IMR-90 (cell line): Measurements from ENCODE around the gene MED26.

Experiments
- BHLHE40 ChIP-seq: fragments of 150-350 bp; IDR thresholded peaks from 2 replicates; pipeline ENCODE4 v1.6.1; 2016; ENCODE audit warnings: mild to moderate bottlenecking, low read depth, low read length
- CEBPB ChIP-seq: IDR thresholded peaks from 2 replicates; pipeline ENCODE4 v1.6.1; 2012; ENCODE audit warnings: low read depth, low read length, improper control_type of control experiment
- FOS ChIP-seq: fragments of 150-350 bp; IDR thresholded peaks from 2 replicates; pipeline ENCODE4 v1.6.1; 2016; ENCODE audit warnings: low read depth, low read length
- MAFK ChIP-seq: IDR thresholded peaks from 2 replicates; pipeline ENCODE4 v1.6.1; 2012; ENCODE audit warnings: low read depth, low read length, improper control_type of control experiment
- MAZ ChIP-seq: IDR thresholded peaks from 2 replicates; pipeline ENCODE4 v1.6.1; 2012; ENCODE audit warnings: low read depth, mild to moderate bottlenecking, low read length, improper control_type of control experiment, moderate library complexity, borderline replicate concordance
- MXI1 ChIP-seq: IDR thresholded peaks from 2 replicates; pipeline ENCODE4 v1.6.1; 2012; ENCODE audit warnings: low read depth, mild to moderate bottlenecking, low read length, moderate library complexity, borderline replicate concordance
- NFE2L2 ChIP-seq: fragments of 150-350 bp; IDR thresholded peaks from 2 replicates; pipeline ENCODE4 v1.6.1; 2016; ENCODE audit warnings: low read depth, mild to moderate bottlenecking, low read length
- POLR2A ChIP-seq: IDR thresholded peaks from 2 replicates; pipeline ENCODE4 v1.6.1; 2012; ENCODE audit warnings: mild to moderate bottlenecking, low read depth, low read length
- RAD21 ChIP-seq: IDR thresholded peaks from 2 replicates; pipeline ENCODE4 v1.6.1; 2012; ENCODE audit warnings: low read length, improper control_type of control experiment
- RCOR1 ChIP-seq: IDR thresholded peaks from 2 replicates; pipeline ENCODE4 v1.6.1; 2012; ENCODE audit warnings: mild to moderate bottlenecking, low read length, improper control_type of control experiment; ENCODE audit not compliant: insufficient replicate concordance
- RFX5 ChIP-seq: IDR thresholded peaks from 2 replicates; pipeline ENCODE4 v1.8.0; 2012; ENCODE audit warnings: low read depth, mild to moderate bottlenecking, low read length, moderate library complexity
- SMC3 ChIP-seq: fragments of 150-350 bp; IDR thresholded peaks from 2 replicates; pipeline ENCODE4 v1.6.1; 2016; ENCODE audit warnings: low read depth, mild to moderate bottlenecking, antibody characterized with exemption, low read length, moderate library complexity
- TF ChIP-seq, protein P1 (sequence below): conservative IDR thresholded peaks from 2 replicates; pipeline ENCODE4 v1.5.1; 2012; ENCODE audit warnings: mild to moderate bottlenecking, low read depth, low read length, improper control_type of control experiment
- TF ChIP-seq, protein P2 (sequence below): fragments of 150-350 bp; IDR thresholded peaks from 2 replicates; pipeline ENCODE4 v1.6.1; 2017; ENCODE audit warnings: mild to moderate bottlenecking, antibody characterized with exemption, low read length, low read depth

DNA sequence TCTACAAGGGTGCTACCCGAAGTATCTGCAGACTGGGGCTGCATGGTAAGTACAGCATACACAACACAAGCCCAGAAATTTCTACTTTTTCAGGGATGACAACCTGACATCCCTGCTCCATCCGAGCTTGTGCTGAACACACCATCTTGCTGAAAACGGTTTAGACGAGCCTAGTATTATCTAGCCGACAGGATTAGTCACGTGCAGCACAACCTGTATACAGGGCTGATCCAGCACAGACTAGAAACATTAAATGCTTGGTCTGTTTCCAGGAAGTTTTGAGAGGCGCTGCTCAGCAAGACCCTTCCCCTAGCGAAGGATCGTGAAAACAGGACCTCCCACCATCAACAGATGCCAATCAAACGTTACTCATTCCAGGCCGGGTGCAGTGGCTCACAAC is 27.7 kb upstream of the MED26 start:
- TF ChIP-seq, protein P1, sequence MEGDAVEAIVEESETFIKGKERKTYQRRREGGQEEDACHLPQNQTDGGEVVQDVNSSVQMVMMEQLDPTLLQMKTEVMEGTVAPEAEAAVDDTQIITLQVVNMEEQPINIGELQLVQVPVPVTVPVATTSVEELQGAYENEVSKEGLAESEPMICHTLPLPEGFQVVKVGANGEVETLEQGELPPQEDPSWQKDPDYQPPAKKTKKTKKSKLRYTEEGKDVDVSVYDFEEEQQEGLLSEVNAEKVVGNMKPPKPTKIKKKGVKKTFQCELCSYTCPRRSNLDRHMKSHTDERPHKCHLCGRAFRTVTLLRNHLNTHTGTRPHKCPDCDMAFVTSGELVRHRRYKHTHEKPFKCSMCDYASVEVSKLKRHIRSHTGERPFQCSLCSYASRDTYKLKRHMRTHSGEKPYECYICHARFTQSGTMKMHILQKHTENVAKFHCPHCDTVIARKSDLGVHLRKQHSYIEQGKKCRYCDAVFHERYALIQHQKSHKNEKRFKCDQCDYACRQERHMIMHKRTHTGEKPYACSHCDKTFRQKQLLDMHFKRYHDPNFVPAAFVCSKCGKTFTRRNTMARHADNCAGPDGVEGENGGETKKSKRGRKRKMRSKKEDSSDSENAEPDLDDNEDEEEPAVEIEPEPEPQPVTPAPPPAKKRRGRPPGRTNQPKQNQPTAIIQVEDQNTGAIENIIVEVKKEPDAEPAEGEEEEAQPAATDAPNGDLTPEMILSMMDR = no peak
- no peak for TF ChIP-seq RAD21
- no peak for TF ChIP-seq MAFK
- no peak for TF ChIP-seq BHLHE40
- TF ChIP-seq, protein P2, sequence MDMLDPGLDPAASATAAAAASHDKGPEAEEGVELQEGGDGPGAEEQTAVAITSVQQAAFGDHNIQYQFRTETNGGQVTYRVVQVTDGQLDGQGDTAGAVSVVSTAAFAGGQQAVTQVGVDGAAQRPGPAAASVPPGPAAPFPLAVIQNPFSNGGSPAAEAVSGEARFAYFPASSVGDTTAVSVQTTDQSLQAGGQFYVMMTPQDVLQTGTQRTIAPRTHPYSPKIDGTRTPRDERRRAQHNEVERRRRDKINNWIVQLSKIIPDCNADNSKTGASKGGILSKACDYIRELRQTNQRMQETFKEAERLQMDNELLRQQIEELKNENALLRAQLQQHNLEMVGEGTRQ = no peak
- no peak for TF ChIP-seq POLR2A
- no peak for TF ChIP-seq SMC3
- no peak for TF ChIP-seq RFX5
- TF ChIP-seq FOS = no peak
- TF ChIP-seq MXI1 = no peak
- no peak for TF ChIP-seq NFE2L2
- TF ChIP-seq MAZ = no peak
- TF ChIP-seq CEBPB = no peak
- no peak for TF ChIP-seq RCOR1
